HUES6 (cell line): ENCODE results near the gene CACNA2D3.

ENCODE experiments used
- H3K27ac ChIP-seq: 2 replicates; pipeline ENCODE4 v1.7.0; 2013; ENCODE audit warnings: low read depth, mild to moderate bottlenecking, low read length, inconsistent platforms
- H3K27me3 ChIP-seq: 2 replicates; pipeline ENCODE4 v1.6.1; 2013; ENCODE audit warnings: low read length; ENCODE audit not compliant: control insufficient read depth, insufficient read depth
- H3K36me3 ChIP-seq: 2 replicates; pipeline ENCODE4 v1.6.1; 2013; ENCODE audit warnings: low read length; ENCODE audit not compliant: control insufficient read depth, insufficient read depth
- H3K4me1 ChIP-seq: 2 replicates; pipeline ENCODE4 v1.6.1; 2013; ENCODE audit warnings: low read length; ENCODE audit not compliant: control insufficient read depth, insufficient read depth
- H3K4me3 ChIP-seq: 2 replicates; pipeline ENCODE4 v1.5.1; 2013; ENCODE audit warnings: low read depth, low read length
- H3K9ac ChIP-seq: one replicate; pipeline ENCODE4 v1.6.1; 2013; ENCODE audit warnings: mild to moderate bottlenecking, low read length
- H3K9me3 ChIP-seq: 2 replicates; pipeline ENCODE4 v1.6.1; 2013; ENCODE audit warnings: low read depth, low read length; ENCODE audit not compliant: control insufficient read depth, insufficient read depth

The CACNA2D3 gene

GRCh38 chr3:54909191-54909590, 786.8 kb downstream of the CACNA2D3 start:
- H3K9me3 ChIP-seq = peaks cover 12% of the 10 kb centered on the region
- H3K4me1 ChIP-seq = no peaks in the 10 kb centered on the region
- H3K4me3 ChIP-seq = no peak overlapping the region
- no peak overlapping the region for H3K9ac ChIP-seq
- H3K27me3 ChIP-seq = no peaks in the 10 kb centered on the region
- H3K27ac ChIP-seq = no peak overlapping the region
- peaks cover 6% of the 10 kb centered on the region; the same call in 1 of the 2 replicates for H3K36me3 ChIP-seq

DNA sequence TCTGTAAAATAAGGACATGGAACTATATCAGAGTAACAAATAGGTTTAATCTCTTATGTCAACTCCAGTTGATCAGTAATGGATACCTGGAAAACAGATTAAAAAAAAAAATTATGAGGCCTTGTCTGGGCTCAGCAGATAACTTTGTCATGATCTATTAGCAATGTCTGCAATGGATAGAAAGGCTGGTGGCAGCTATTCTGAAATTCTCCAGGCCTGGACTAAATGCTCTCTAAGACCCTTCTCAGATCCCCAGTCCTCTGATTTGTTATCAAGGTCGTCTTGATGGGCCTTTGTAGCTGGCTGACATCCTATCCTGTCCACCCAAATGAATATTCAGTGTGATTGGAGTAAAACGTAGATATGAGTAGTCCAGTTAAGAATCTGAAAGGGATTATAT, 791.8 kb downstream of the CACNA2D3 start:
- Histone ChIP-seq H3K27ac (no peak overlapping the region), H3K9ac (no peak overlapping the region), H3K4me1 (no peaks in the 10 kb centered on the region), H3K9me3 (peaks cover 12% of the 10 kb centered on the region), H3K27me3 (no peaks in the 10 kb centered on the region), H3K4me3 (no peak overlapping the region), H3K36me3 (peaks cover 6% of the 10 kb centered on the region; the same call in 1 of the 2 replicates)

GRCh38 chr3:54915181-54915580, 792.8 kb downstream of the CACNA2D3 start:
- H3K4me1 ChIP-seq = no peaks in the 10 kb centered on the region
- no peak overlapping the region for H3K27ac ChIP-seq

GRCh38 chr3:54915976-54916375, 793.6 kb downstream of the CACNA2D3 start:
- Histone ChIP-seq H3K4me3 (no peak overlapping the region), H3K9ac (no peak overlapping the region), H3K27me3 (no peaks in the 10 kb centered on the region), H3K9me3 (peaks cover 12% of the 10 kb centered on the region), H3K4me1 (no peaks in the 10 kb centered on the region), H3K27ac (no peak overlapping the region), H3K36me3 (peaks cover 6% of the 10 kb centered on the region; the same call in 1 of the 2 replicates)

More at GRCh38 chr3:54915181-54915580, 792.8 kb downstream of the CACNA2D3 start:
- H3K9me3 ChIP-seq = peaks cover 12% of the 10 kb centered on the region
- no peaks in the 10 kb centered on the region for H3K27me3 ChIP-seq
- H3K36me3 ChIP-seq = peaks cover 6% of the 10 kb centered on the region; the same call in 1 of the 2 replicates
- H3K4me3 ChIP-seq = no peak overlapping the region
- no peak overlapping the region for H3K9ac ChIP-seq

DNA sequence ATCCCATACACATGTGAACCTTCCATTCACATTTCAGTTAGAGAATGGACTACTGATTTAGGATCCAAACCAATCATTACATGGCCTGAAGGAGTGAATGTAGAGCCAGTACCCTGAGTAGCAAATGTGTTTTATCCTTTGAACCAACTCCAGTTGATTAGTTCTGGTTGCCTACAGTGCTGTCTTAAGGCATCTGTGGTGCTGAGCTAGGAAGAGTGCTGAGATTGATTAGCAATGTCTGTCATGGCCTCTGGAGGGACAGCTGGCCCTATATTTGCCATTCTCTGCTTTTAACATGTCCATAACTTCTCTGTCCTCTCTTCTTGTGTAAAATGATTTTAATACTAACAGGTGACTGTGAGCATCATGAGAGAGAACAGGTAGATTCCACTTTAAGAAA, 794.4 kb downstream of the CACNA2D3 start:
- no peaks in the 10 kb centered on the region for H3K4me1 ChIP-seq
- H3K9me3 ChIP-seq = peaks cover 7% of the 10 kb centered on the region
- peaks cover 6% of the 10 kb centered on the region; the same call in 1 of the 2 replicates for H3K36me3 ChIP-seq
- H3K27me3 ChIP-seq = no peaks in the 10 kb centered on the region
- H3K4me3 ChIP-seq = no peak overlapping the region
- no peak overlapping the region for H3K9ac ChIP-seq
- no peak overlapping the region for H3K27ac ChIP-seq

GRCh38 chr3:54917174-54917573, 794.8 kb downstream of the CACNA2D3 start:
- Histone ChIP-seq H3K9ac (no peak overlapping the region), H3K27me3 (no peaks in the 10 kb centered on the region), H3K4me3 (no peak overlapping the region), H3K36me3 (peaks cover 2% of the 10 kb centered on the region; the same call in 1 of the 2 replicates), H3K9me3 (0 out of 2 replicates have a peak, but pooled peaks cover 3% of the 10 kb centered on the region), H3K27ac (no peak overlapping the region), H3K4me1 (no peaks in the 10 kb centered on the region)

DNA sequence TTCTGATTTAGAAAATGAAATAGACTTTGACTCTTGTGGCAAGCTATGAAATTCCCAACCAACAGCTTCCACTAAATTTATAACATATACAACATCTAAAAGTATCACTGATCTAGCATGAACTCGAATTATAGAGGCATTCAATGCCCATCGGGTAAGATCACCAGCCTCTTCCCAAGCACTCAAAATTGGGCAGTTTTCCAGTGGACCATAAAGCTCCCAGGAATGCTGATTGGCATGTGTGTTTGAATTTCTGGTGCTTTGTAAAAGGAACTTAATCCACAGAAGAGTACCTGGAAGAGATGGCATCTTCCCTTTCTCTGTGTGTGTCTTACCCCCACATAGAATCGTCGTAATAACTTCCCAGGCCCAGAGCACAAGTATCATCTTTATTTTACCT, 795.5 kb downstream of the CACNA2D3 start:
- no peaks in the 10 kb centered on the region for H3K36me3 ChIP-seq
- no peak overlapping the region for H3K27ac ChIP-seq
- no peaks in the 10 kb centered on the region for H3K4me1 ChIP-seq
- H3K9me3 ChIP-seq = no peaks in the 10 kb centered on the region
- no peak overlapping the region for H3K4me3 ChIP-seq
- no peak overlapping the region for H3K9ac ChIP-seq
- no peaks in the 10 kb centered on the region for H3K27me3 ChIP-seq

- Histone ChIP-seq H3K27ac (no peak overlapping the region), H3K9me3 (no peaks in the 10 kb centered on the region), H3K4me3 (no peak overlapping the region), H3K27me3 (no peaks in the 10 kb centered on the region), H3K36me3 (no peaks in the 10 kb centered on the region), H3K4me1 (no peaks in the 10 kb centered on the region), H3K9ac (no peak overlapping the region)
These were observed 796.2 kb downstream of the CACNA2D3 start for GRCh38 chr3:54918516-54918915.

GRCh38 chr3:54928046-54928770, 805.9 kb downstream of the CACNA2D3 start, which contains the start of gene LRTM1:
Gene LRTM1 (minus strand): TSS chr3:54928059. CDS start chr3:54927911, 148 bp downstream.
- H3K36me3 ChIP-seq = no peaks in the 10 kb centered on the region
- no peak within 1 kb of the TSS for H3K4me3 ChIP-seq
- peaks cover 16% of the 10 kb centered on the region for H3K4me1 ChIP-seq
- H3K9me3 ChIP-seq = no peaks in the 10 kb centered on the region
- no peak within 1 kb of the TSS for H3K9ac ChIP-seq
- no peak within 1 kb of the TSS for H3K27ac ChIP-seq
- no peaks in the 10 kb centered on the region for H3K27me3 ChIP-seq

DNA sequence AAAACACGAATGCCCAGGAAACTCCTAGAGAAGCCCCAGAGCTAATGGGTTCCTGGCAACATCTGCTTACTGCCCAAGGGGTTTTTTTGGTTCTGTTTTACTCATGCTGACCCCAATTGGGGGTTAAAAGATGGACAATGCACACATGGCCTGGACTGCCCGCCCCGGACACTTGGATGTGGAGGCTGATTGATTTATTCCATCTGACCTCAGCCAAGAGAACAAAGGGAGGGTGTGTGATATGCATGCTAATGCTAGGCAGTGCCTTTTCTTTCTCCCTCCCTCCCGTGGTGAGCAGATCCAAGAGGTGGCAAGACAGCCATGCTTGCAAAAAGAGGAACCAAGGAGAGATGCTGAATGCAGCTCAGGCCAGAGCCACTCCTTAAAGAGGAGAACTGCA, 808.8 kb downstream of the CACNA2D3 start:
- Histone ChIP-seq H3K9ac (no peak overlapping the region), H3K27ac (no peak overlapping the region), H3K36me3 (no peaks in the 10 kb centered on the region), H3K27me3 (no peaks in the 10 kb centered on the region), H3K4me1 (peaks cover 11% of the 10 kb centered on the region), H3K9me3 (no peaks in the 10 kb centered on the region), H3K4me3 (no peak overlapping the region)

GRCh38 chr3:54932606-54933005, 810.3 kb downstream of the CACNA2D3 start:
- no peaks in the 10 kb centered on the region for H3K36me3 ChIP-seq
- no peak overlapping the region for H3K9ac ChIP-seq
- no peak overlapping the region for H3K27ac ChIP-seq
- H3K27me3 ChIP-seq = no peaks in the 10 kb centered on the region
- peaks cover 15% of the 10 kb centered on the region for H3K4me1 ChIP-seq
- H3K9me3 ChIP-seq = no peaks in the 10 kb centered on the region
- H3K4me3 ChIP-seq = no peak overlapping the region
